ENCODE measurements around the gene SMPD4.
"Not testable (repeated sequence)": the region's sequence is repeated elsewhere in the genome, so short reads cannot be mapped to it uniquely, and the experiment has no call there.

GRCh38 chr2:130152136-130152815, 29.1 kb downstream of the SMPD4 start:
- not testable (repeated sequence) for TF ChIP-seq POLR2A (IDR thresholded peaks at IDR 0.05); CTCF (IDR thresholded peaks at IDR 0.05 in 8 of 11, conservative IDR thresholded peaks at IDR 0.05 in 3 of 11); POLR2AphosphoS5 (IDR thresholded peaks at IDR 0.05)

Data from spleen (tissue), 7 donors.